ENCODE results near the gene TMC5.

DNA sequence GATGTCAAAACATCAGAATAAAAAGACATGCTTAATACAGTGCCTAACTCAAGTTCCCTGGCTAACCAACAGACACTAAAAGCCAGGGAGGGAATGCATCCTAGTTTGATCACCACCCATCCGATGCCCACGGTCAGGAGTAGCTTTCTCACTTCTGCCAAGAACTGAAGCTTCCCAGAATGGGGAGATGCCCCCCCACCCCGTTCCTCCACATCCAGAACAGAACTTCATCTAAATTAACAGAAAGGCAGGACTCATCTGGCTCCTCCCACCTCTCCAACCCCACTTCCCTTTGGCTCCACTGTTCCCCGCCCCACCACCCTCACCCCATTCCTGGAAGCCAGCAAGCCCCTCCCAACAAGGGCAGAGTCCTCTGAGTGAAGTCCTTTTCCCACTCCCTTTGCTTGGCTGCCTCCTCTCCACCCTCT lies 70.5 kb downstream of the TMC5 start:
- TF ChIP-seq GATA4 (IDR thresholded peaks at IDR 0.05; ENCODE audit: borderline replicate concordance, low read depth) (no peak), FOSL2 (CRISPR knock-in tag; IDR thresholded peaks at IDR 0.05) (no peak), FOXA3 (CRISPR knock-in tag; IDR thresholded peaks at IDR 0.05) (no peak)
- TF ChIP-seq, protein P1, sequence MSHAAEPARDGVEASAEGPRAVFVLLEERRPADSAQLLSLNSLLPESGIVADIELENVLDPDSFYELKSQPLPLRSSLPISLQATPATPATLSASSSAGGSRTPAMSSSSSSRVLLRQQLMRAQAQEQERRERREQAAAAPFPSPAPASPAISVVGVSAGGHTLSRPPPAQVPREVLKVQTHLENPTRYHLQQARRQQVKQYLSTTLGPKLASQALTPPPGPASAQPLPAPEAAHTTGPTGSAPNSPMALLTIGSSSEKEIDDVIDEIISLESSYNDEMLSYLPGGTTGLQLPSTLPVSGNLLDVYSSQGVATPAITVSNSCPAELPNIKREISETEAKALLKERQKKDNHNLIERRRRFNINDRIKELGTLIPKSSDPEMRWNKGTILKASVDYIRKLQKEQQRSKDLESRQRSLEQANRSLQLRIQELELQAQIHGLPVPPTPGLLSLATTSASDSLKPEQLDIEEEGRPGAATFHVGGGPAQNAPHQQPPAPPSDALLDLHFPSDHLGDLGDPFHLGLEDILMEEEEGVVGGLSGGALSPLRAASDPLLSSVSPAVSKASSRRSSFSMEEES (CRISPR knock-in tag; IDR thresholded peaks at IDR 0.05), result no peak
- TF ChIP-seq, protein P2, sequence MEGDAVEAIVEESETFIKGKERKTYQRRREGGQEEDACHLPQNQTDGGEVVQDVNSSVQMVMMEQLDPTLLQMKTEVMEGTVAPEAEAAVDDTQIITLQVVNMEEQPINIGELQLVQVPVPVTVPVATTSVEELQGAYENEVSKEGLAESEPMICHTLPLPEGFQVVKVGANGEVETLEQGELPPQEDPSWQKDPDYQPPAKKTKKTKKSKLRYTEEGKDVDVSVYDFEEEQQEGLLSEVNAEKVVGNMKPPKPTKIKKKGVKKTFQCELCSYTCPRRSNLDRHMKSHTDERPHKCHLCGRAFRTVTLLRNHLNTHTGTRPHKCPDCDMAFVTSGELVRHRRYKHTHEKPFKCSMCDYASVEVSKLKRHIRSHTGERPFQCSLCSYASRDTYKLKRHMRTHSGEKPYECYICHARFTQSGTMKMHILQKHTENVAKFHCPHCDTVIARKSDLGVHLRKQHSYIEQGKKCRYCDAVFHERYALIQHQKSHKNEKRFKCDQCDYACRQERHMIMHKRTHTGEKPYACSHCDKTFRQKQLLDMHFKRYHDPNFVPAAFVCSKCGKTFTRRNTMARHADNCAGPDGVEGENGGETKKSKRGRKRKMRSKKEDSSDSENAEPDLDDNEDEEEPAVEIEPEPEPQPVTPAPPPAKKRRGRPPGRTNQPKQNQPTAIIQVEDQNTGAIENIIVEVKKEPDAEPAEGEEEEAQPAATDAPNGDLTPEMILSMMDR (CRISPR knock-in tag; IDR thresholded peaks at IDR 0.05), result no peak
